IMR-90 (cell line): ENCODE measurements around the gene TOP2A. TPM values are rescaled to one million over a fixed set of nuclear protein-coding genes. Genes with fewer than 3 reads are reported as not detected.

Experiments used
- ATAC-seq: fragments of 200-7000 bp; cut with Tn5 transposase; 2 replicates; pipeline ENCODE4 v1.9.1; 2020; ENCODE audit warnings: low read depth, mild to moderate bottlenecking, moderate library complexity
- BruUV-seq: library from RNA; stranded (reverse); fragments of 400-500 nt; replicated peaks from 2 replicates; lab custom pipeline; 2021; lab: Mats Ljungman, UMichigan
- CTCF ChIA-PET: fragments of 300-600 bp; formaldehyde crosslinking; extraction: SDS; loops from one replicate; lab custom pipeline; 2021; ENCODE audit warnings: antibody characterized with exemption; lab: Yijun Ruan, JAX
- POLR2A ChIA-PET: fragments of 300-600 bp; sonication (Branson Sonifier 250); formaldehyde crosslinking; loops from one replicate; lab custom pipeline; 2022; ENCODE audit warnings: antibody characterized with exemption; ENCODE audit not compliant: unreplicated experiment; lab: Charles Lee
- DNase-seq: peaks from one replicate; pipeline ENCODE4 v3.0.0; 2013
- H2AFZ ChIP-seq: replicated peaks from 2 replicates; pipeline ENCODE3; 2013; ENCODE audit warnings: low read length, mild to moderate bottlenecking; ENCODE audit not compliant: poor library complexity
- H2AK5ac ChIP-seq: 2 replicates; pipeline ENCODE4 v1.6.1; 2013; ENCODE audit warnings: low read depth, low read length, inconsistent platforms
- H2AK9ac ChIP-seq: replicated peaks from 2 replicates; pipeline ENCODE3; 2013; ENCODE audit warnings: mild to moderate bottlenecking, low read depth, low read length, moderate library complexity; ENCODE audit not compliant: poor library complexity
- H2BK120ac ChIP-seq: 2 replicates; pipeline ENCODE4 v1.6.1; 2013; ENCODE audit warnings: low read depth, low read length, inconsistent platforms
- H2BK15ac ChIP-seq: 3 replicates; pipeline ENCODE4 v1.6.1; 2013; ENCODE audit warnings: low read depth, low read length, inconsistent platforms
- H2BK20ac ChIP-seq: 2 replicates; pipeline ENCODE4 v1.6.1; 2013; ENCODE audit warnings: low read depth, mild to moderate bottlenecking, inconsistent platforms, low read length, moderate library complexity
- H2BK5ac ChIP-seq: 2 replicates; pipeline ENCODE4 v1.6.1; 2013; ENCODE audit warnings: mild to moderate bottlenecking, low read depth, low read length, inconsistent platforms; ENCODE audit not compliant: poor library complexity, severe bottlenecking
- H3K14ac ChIP-seq: replicated peaks from 2 replicates; pipeline ENCODE4 v1.6.1; 2013; ENCODE audit warnings: low read depth, low read length, inconsistent platforms
- H3K18ac ChIP-seq: 2 replicates; pipeline ENCODE4 v1.6.1; 2013; ENCODE audit warnings: low read depth, low read length, control low read depth
- H3K23ac ChIP-seq: 2 replicates; pipeline ENCODE4 v1.6.1; 2013; ENCODE audit warnings: low read depth, low read length, inconsistent platforms
- H3K27ac ChIP-seq: 2 replicates; pipeline ENCODE4 v1.5.1; 2013; ENCODE audit warnings: mild to moderate bottlenecking, control low read depth, low read length; ENCODE audit not compliant: insufficient read depth
- H3K27me3 ChIP-seq: 2 replicates; pipeline ENCODE4 v1.6.1; 2013; ENCODE audit warnings: low read length; ENCODE audit not compliant: control insufficient read depth, insufficient read depth
- H3K36me3 ChIP-seq: 2 replicates; pipeline ENCODE4 v1.6.1; 2013; ENCODE audit warnings: low read length, mixed read lengths; ENCODE audit not compliant: control insufficient read depth, insufficient read depth
- H3K4ac ChIP-seq: 2 replicates; pipeline ENCODE4 v1.6.1; 2013; ENCODE audit warnings: low read depth, low read length, inconsistent platforms
- H3K4me1 ChIP-seq: 2 replicates; pipeline ENCODE4 v1.6.1; 2013; ENCODE audit warnings: low read length, mixed read lengths; ENCODE audit not compliant: control insufficient read depth, insufficient read depth
- H3K4me2 ChIP-seq: 2 replicates; pipeline ENCODE4 v1.6.1; 2013; ENCODE audit warnings: low read depth, mild to moderate bottlenecking, control low read depth, low read length, moderate library complexity
- H3K4me3 ChIP-seq: 2 replicates; pipeline ENCODE4 v1.5.1; 2013; ENCODE audit warnings: low read depth, mild to moderate bottlenecking, control low read depth, low read length, moderate library complexity; ENCODE audit not compliant: insufficient read depth
- H3K56ac ChIP-seq: 2 replicates; pipeline ENCODE4 v1.6.1; 2013; ENCODE audit warnings: low read length, inconsistent platforms; ENCODE audit not compliant: insufficient read depth; ENCODE audit errors: extremely low read depth
- H3K79me1 ChIP-seq, 2 experiments: 2 replicates each; pipeline ENCODE4 v1.6.1; 2013; ENCODE audit warnings: low read length in 2 of 2, inconsistent platforms in 1 of 2, low read depth in 1 of 2
- H3K9ac ChIP-seq: 2 replicates; pipeline ENCODE4 v1.6.1; 2013; ENCODE audit warnings: low read depth, low read length, control low read depth
- H3K9me1 ChIP-seq: 2 replicates; pipeline ENCODE4 v1.6.1; 2013; ENCODE audit warnings: low read length, inconsistent platforms; ENCODE audit not compliant: insufficient read depth
- H3K9me3 ChIP-seq: 2 replicates; pipeline ENCODE4 v1.6.1; 2013; ENCODE audit warnings: low read length; ENCODE audit not compliant: control insufficient read depth, insufficient read depth
- H4K20me1 ChIP-seq: 2 replicates; pipeline ENCODE4 v1.6.1; 2013; ENCODE audit warnings: low read length, inconsistent platforms; ENCODE audit not compliant: insufficient read depth
- H4K5ac ChIP-seq: 2 replicates; pipeline ENCODE4 v1.6.1; 2013; ENCODE audit warnings: mild to moderate bottlenecking, low read depth, low read length, control low read depth
- H4K8ac ChIP-seq, 2 experiments: 2 replicates each; pipeline ENCODE4 v1.6.1; 2013; ENCODE audit warnings: low read depth in 2 of 2, low read length in 2 of 2, control low read depth in 1 of 2, inconsistent platforms in 1 of 2
- H4K91ac ChIP-seq: 2 replicates; pipeline ENCODE4 v1.6.1; 2013; ENCODE audit warnings: low read depth, low read length, inconsistent platforms; ENCODE audit not compliant: insufficient read depth
- CEBPB ChIP-seq: IDR thresholded peaks from 2 replicates; pipeline ENCODE4 v1.6.1; 2012; ENCODE audit warnings: low read depth, low read length, improper control_type of control experiment
- CHD1 ChIP-seq: IDR thresholded peaks from 2 replicates; pipeline ENCODE4 v1.6.1; 2012; ENCODE audit warnings: low read depth, low read length, improper control_type of control experiment
- FOS ChIP-seq: fragments of 150-350 bp; IDR thresholded peaks from 2 replicates; pipeline ENCODE4 v1.6.1; 2016; ENCODE audit warnings: low read depth, low read length
- MAFK ChIP-seq: IDR thresholded peaks from 2 replicates; pipeline ENCODE4 v1.6.1; 2012; ENCODE audit warnings: low read depth, low read length, improper control_type of control experiment
- MAZ ChIP-seq: IDR thresholded peaks from 2 replicates; pipeline ENCODE4 v1.6.1; 2012; ENCODE audit warnings: low read depth, mild to moderate bottlenecking, low read length, improper control_type of control experiment, moderate library complexity, borderline replicate concordance
- NFE2L2 ChIP-seq: fragments of 150-350 bp; IDR thresholded peaks from 2 replicates; pipeline ENCODE4 v1.6.1; 2016; ENCODE audit warnings: low read depth, mild to moderate bottlenecking, low read length
- RAD21 ChIP-seq: IDR thresholded peaks from 2 replicates; pipeline ENCODE4 v1.6.1; 2012; ENCODE audit warnings: low read length, improper control_type of control experiment
- RCOR1 ChIP-seq: IDR thresholded peaks from 2 replicates; pipeline ENCODE4 v1.6.1; 2012; ENCODE audit warnings: mild to moderate bottlenecking, low read length, improper control_type of control experiment; ENCODE audit not compliant: insufficient replicate concordance
- RFX5 ChIP-seq: IDR thresholded peaks from 2 replicates; pipeline ENCODE4 v1.8.0; 2012; ENCODE audit warnings: low read depth, mild to moderate bottlenecking, low read length, moderate library complexity
- SMC3 ChIP-seq: fragments of 150-350 bp; IDR thresholded peaks from 2 replicates; pipeline ENCODE4 v1.6.1; 2016; ENCODE audit warnings: low read depth, mild to moderate bottlenecking, antibody characterized with exemption, low read length, moderate library complexity
- WGBS, 2 experiments: methylation state at CpG; one replicate each; pipeline versions ENCODE4 v1.1.5 to v1.1.7; 2013; ENCODE audit warnings: missing lambda C conversion rate in 2 of 2; ENCODE audit not compliant: insufficient read length in 1 of 2; ENCODE audit errors: extremely low coverage in 2 of 2; 5-methylcytosine and 5-hydroxymethylcytosine counted together
- dilution Hi-C: fragments of 300-500 bp; cut with HindIII; formaldehyde crosslinking; loops from one replicate; pipeline ENCODE4 v1.14.3; 2018; ENCODE audit warnings: low sequenced_read_pairs; ENCODE audit not compliant: unreplicated experiment
- in situ Hi-C: fragments of 300-500 bp; cut with MboI; formaldehyde crosslinking; loops from 3 replicates; pipeline ENCODE4 v1.14.3; 2019; ENCODE audit warnings: low sequenced_read_pairs, inconsistent platforms, mixed read lengths
- intact Hi-C: fragments of 100-400 bp; cut with micrococcal nuclease; formaldehyde crosslinking; loops from 2 replicates; pipeline ENCODE4 v1.10.0; 2022
- polyA plus RNA-seq, 3 experiments: library from polyadenylated mRNA; depleted of rRNA; stranded (reverse); fragments of >200 nt; gene quantifications; 2 replicates each; pipeline ENCODE4 v1.2.3, GENCODE V29; 2012; ENCODE audit warnings: low replicate concordance in 1 of 3
- total RNA-seq: library from RNA; depleted of rRNA; stranded (reverse); fragments of >200 nt; gene quantifications from 2 replicates; pipeline ENCODE4 v1.2.3, GENCODE V29; 2012
- TF ChIP-seq, protein P1 (sequence below): conservative IDR thresholded peaks from 2 replicates; pipeline ENCODE4 v1.5.1; 2012; ENCODE audit warnings: mild to moderate bottlenecking, low read depth, low read length, improper control_type of control experiment
- TF ChIP-seq, protein P2 (sequence below): fragments of 150-350 bp; IDR thresholded peaks from 2 replicates; pipeline ENCODE4 v1.6.1; 2016; ENCODE audit warnings: low read depth, mild to moderate bottlenecking, low read length, moderate library complexity, borderline replicate concordance

TOP2A gene
- total and polyA plus RNA-seq, 2 of the 4 experiments (the other 2 are of a cell fraction) = 43.4 to 68.5 TPM

DNA sequence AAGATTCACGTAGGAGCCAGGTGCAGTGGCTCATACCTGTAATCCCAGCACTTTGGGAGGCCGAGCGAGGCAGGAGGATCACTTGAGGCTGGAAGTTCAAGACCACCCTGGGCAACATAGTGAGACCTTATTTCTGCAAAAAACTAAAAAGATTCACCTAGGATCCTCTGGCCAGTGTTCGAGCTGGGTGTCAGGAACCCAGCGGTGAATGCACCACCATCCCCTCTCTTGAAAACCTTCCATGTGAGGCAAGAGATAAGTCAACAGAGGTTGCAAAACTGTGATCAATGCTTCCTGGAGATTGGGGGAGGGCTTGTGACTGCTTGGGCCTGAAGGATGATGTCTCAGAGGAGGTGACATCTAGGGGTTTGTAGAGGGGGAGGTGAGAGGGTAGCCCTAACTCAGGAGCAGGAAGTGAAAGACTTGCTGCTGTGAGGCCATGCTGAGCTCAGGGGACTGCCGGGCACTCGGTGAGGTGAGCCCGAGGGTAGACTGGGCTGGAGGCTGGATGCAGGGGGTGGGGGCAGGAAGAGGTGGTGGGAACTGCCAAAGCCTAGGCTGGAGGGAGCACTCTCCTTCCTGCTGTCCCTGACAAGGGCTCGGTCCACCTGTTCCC is 64.8 kb downstream of the TOP2A start (continued):
- no peak for TF ChIP-seq MAZ

DNA sequence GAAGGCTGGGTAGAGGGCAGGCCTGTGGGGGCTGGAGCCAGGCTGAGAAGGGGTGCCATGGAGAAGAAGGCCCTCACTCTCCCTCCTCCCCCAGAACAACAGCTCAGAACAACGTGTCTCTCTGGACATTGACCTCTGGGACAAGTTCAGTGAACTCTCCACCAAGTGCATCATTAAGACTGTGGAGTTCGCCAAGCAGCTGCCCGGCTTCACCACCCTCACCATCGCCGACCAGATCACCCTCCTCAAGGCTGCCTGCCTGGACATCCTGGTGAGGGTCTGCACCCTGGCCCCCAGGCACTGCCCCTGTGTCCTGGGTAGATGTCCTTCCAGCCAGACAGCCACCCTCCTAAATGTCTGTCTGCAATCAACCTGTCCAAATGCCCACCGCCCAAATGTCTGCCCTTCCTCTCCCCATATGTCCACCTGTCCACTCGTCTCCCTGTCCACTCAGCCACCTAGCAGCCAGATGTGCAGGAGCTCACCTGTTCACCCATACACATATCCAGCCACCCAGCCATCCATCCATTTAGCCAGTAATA is 65.4 kb downstream of the TOP2A start:
- ChIA-PET CTCF (interaction anchor here (1.4 kb wide), 1 partner anchor 49 kb away, joined by 4 read pairs; no protein-coding TSS in a partner anchor), POLR2A (interaction anchor here (0.6 kb wide), 1 partner anchor 46 kb away, joined by 3 read pairs; no protein-coding TSS in a partner anchor)
- H3K27ac ChIP-seq = no peak overlapping the region
- no peak for TF ChIP-seq MAZ
- TF ChIP-seq NFE2L2 = no peak
- TF ChIP-seq MAFK = no peak
- no peak for TF ChIP-seq CHD1
- TF ChIP-seq, protein P1, sequence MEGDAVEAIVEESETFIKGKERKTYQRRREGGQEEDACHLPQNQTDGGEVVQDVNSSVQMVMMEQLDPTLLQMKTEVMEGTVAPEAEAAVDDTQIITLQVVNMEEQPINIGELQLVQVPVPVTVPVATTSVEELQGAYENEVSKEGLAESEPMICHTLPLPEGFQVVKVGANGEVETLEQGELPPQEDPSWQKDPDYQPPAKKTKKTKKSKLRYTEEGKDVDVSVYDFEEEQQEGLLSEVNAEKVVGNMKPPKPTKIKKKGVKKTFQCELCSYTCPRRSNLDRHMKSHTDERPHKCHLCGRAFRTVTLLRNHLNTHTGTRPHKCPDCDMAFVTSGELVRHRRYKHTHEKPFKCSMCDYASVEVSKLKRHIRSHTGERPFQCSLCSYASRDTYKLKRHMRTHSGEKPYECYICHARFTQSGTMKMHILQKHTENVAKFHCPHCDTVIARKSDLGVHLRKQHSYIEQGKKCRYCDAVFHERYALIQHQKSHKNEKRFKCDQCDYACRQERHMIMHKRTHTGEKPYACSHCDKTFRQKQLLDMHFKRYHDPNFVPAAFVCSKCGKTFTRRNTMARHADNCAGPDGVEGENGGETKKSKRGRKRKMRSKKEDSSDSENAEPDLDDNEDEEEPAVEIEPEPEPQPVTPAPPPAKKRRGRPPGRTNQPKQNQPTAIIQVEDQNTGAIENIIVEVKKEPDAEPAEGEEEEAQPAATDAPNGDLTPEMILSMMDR = no peak
- no peak for TF ChIP-seq RAD21
- no peak for TF ChIP-seq RCOR1
- TF ChIP-seq, protein P2, sequence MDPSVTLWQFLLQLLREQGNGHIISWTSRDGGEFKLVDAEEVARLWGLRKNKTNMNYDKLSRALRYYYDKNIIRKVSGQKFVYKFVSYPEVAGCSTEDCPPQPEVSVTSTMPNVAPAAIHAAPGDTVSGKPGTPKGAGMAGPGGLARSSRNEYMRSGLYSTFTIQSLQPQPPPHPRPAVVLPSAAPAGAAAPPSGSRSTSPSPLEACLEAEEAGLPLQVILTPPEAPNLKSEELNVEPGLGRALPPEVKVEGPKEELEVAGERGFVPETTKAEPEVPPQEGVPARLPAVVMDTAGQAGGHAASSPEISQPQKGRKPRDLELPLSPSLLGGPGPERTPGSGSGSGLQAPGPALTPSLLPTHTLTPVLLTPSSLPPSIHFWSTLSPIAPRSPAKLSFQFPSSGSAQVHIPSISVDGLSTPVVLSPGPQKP = no peak
- TF ChIP-seq RFX5 = no peak
- no peak for TF ChIP-seq SMC3
- no peak for TF ChIP-seq FOS
- no peak for TF ChIP-seq CEBPB

More for the DNA sequence above, 65.4 kb downstream of the TOP2A start:
- Histone ChIP-seq H3K9me3 (no peaks in the 10 kb centered on the region), H4K91ac (no peak overlapping the region), H3K79me1 (peaks cover 27 to 70% of the 10 kb centered on the region in 2 experiments), H3K4me2 (no peak overlapping the region), H2AFZ (peak overlapping the region; percentile 56), H2BK20ac (no peak overlapping the region), H3K4me3 (no peak overlapping the region), H3K9me1 (peaks cover under 1% of the 10 kb centered on the region), H2BK120ac (no peak overlapping the region), H3K4ac (no peak overlapping the region), H3K14ac (no peak overlapping the region), H3K27me3 (no peaks in the 10 kb centered on the region), H2AK9ac (no peak overlapping the region), H3K23ac (no peak overlapping the region), H4K20me1 (peaks cover 52% of the 10 kb centered on the region), H3K18ac (no peak overlapping the region), H3K36me3 (peaks cover 63% of the 10 kb centered on the region), H3K56ac (no peak overlapping the region), H3K9ac (no peak overlapping the region), H2BK5ac (no peak overlapping the region), H4K5ac (no peak overlapping the region), H2BK15ac (no peak overlapping the region), H3K4me1 (peaks cover 24% of the 10 kb centered on the region), H2AK5ac (no peak overlapping the region), H4K8ac (no peak overlapping the region)
- BruUV-seq = no TSS peak
- WGBS, 2 experiments = 63% methylated on average over 2 of the region's 7 CpGs; no CpG with 5 or more reads in 1 of the 2 experiments
- no peak for ATAC-seq
- dilution Hi-C loops (no loop called here), intact Hi-C loops (no loop called here), in situ Hi-C loops (loop anchor here (5.0 to 25.0 kb wide), 4 partner anchors 50 to 1310 kb away; partner anchors contain the start of genes KRT27, KRT28 and WIPF2)
- DNase-seq = no peak
